HG03066 (cell line): ENCODE measurements around the gene ARPC2.

Experiments used
- ATAC-seq: cut with Tn5 transposase; IDR thresholded peaks from one replicate; pipeline ENCODE4 v1.9.1; 2021; ENCODE audit warnings: low read depth; ENCODE audit not compliant: unreplicated experiment

ARPC2 gene

DNA sequence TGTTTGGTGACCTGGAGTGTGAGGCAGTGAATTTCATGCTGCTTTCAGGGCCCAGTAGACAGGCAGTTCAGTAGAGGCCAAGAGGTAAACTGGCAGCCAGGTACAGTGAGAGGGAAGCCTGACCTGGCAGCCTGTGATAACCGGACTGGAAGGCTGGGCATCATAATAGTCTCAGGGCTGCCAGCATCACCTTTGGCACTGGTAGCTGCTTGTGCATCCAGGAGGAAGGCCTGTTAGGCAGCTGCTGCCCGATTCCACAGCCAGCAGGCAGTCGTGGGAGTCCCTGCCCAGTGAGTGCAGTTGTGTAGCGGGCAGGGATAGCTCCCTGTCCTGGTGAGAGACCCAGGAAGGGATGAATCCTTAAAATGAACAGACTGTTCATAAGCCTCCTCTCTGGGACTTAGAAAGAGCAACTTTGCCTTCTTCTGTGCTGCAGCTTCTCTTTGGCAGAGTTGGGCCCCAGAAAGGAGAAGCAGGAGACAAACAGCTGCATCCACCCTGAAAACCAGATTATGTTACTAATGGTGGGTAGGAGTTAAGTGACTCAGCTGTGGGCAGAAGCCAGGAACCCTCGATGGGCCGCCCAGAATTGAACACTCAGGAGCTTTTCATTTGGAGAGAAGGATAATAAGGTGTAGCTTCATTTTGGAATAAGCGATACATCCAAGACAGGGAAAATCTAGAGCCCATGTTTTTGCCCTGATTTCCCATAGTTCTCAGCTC, 35.7 kb downstream of the ARPC2 start:
- ATAC-seq: no peak

DNA sequence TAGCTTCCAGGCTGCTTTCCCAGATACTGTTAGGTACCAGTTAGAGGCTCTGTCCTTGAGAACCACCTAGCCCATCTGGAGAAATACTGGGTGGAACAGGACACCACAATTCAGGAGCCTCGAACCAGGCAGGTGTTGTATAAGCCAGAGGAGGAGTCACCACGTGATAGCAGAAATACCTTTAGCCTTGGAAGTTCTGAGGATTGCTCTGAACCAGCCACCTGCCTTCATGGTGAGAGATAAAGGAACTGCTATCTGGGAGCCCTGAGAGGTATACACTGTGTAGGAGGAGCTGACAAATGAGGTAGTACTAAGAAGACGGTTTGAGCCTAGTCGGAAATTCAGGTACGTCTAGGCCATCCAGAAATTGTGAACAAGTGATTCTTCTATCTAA, 36.2 kb downstream of the ARPC2 start:
- ATAC-seq: no peak

DNA sequence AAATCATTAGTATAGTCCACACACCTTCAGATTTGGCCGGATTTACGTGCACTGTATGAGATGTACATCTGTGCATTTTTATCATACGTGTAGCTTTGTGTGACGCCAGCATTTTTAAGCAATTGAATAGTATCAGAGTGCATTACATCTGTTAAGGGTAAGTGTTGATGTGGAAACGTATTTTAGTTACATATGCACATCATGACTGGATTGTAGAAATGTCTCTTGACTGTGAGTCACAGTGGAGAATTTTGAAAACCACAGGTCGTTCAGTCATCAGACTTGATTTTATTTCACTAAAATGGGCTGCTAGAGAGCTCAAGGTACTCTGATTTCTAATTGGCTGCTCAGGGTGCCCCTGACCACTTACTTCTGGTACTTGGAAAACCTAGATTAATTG, 38.5 kb downstream of the ARPC2 start:
- ATAC-seq: no peak

DNA sequence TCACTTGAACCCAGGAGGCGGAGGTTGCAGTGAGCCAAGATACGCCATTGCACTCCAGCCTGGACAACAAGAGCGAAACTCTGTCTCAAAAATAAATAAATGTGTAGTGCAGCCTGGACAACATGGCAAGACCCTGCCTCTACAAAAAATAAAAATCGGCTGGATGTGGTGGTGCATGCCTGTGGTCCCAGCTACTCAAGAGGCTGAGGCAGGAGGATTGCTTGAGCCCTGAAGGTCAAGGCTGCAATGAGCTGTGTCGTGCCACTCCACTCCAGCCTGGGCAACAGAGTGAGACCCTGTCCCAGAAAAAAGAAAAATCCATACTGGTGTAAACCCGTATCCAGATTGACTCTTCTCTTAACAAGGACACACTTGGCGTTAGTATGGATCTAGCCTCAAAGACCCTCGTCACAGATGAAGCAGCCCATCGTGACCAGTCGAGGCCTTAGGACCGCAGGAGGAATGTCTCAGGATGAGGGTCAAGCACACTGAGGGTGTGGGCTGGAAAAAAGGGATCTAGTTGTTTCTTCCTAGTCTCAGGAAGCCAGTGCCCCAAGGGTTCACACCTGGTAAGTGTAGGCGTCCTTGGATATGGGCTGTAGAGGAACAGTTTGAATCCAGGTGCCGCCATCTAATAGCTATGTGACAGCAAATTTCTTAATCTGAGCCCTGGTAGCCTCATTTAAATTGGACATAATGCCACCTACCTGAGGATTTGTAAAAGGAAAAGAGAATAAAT, 39.8 kb downstream of the ARPC2 start:
- no peak for ATAC-seq

DNA sequence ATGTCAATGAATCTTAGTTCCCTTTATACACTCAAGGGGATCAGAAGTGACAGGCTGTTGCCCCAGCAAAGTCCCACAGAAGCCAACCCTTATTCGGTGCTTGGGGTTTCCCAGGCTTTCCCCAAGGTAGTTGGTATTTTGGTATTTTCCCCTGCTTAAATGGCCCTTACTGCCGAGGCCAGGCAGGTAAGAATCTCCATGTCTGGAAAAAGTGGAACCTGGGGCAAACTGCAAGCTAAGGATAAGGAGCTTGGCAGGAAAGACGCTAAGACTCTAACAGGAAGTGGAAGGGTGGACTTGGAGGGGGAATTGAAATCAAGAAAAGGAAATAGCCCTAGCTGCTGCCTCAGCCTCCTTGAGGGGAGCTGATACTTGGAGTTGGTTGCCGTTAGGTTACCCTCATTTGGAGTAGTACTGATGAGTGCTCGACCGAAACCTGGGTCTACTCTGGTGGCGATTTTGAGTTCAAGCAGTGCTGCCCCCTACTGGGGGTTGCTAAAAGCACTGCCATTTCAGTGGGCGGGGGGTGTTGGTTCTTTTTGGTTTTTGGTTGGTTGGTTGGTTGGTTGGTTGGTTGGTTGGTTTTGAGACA, 40.5 kb downstream of the ARPC2 start:
- peak; percentile 81 for ATAC-seq

DNA sequence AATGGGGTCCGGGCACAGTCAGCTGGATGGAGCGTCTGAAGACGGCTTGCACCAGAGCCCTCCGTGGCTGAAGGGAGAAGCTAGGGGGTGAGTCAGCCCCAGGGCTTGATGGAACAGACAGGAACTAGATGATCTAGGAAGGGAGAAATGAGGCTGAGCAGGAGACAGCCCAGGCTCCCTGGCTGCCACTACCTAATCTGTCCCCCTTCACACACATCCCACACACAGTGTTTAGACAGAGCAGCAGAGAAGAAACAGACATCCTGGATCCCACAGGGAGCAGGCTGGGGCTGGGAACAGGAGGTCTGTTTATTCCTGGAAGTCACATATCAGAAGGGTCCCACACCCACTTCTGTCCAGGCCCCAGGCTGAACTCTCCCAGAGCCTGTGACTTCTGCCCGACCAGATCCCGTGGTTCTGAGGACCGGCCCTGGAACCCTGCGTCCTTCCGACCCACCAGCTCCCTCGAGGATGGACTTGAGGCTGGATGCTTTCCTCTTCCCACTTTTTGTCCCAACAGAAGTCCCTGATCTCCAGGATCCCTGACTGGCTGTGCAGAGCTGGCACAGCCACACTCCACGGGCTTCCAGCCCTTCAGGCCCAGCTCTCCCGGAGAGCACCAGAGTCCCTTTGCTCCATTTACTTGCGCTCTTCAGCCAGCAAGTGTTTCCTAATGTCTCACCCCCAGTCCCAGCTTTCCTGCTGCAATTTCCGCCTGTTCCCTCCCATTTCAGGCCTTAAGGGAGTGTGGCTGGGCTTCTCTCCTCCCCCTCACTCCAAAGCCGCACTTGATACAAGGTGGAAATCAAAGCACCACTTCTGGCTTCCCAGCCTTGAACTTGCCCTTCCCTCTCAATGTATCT, 42.3 kb downstream of the ARPC2 start:
- no peak for ATAC-seq

DNA sequence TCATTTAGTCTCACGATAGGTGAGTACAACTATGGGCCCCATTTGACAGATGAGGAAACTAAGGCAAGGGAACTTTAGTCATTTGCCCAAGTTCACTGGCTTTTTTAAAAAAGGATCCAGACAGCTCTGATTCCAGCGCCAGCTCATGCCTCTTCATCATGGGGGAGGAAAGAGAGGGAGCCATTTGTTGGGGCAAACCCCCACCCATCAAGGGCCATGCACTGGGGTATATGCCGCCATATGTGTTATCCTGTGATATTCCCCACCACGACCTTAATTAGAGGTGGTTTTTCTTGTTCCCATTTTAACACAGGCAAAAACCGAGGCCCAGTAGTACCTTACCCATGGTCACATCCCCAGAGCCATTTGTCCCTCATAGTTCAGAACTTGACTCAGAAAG, 43.2 kb downstream of the ARPC2 start:
- no peak for ATAC-seq

DNA sequence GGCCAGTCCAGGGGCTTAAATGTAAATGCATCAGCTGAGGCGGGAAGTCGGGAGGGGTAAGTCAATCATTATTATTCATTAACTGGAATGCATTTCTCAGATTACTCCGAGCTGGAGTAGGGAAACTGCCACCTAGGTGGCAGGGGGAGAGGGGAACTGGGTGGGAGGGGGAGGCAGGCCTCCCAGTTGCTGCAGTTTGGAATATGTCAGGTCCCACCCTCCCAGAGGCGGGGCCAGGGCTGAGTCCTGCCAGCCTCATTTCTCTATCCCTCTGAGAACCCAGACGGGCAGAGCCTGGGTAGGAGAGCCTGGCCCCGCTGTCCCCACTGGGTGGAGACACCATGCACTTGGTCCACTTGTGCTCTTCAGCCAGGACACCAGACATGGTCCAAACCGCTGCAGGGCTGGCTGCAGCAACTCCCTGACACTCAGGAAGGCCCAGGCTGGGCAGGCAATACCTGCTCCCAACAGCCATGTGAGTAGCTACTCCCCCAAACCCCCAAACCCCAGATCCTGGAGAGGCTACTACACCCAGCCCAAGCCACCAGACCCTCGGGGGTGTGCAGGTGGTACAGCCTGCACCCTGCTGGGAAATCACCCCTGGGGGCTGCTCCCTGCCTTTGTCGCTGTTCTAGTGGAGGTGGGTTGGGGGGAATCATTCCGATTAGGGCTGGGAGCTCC, 43.9 kb downstream of the ARPC2 start, which contains the start of gene GPBAR1:
Gene GPBAR1 (plus strand): TSS at position 274 of the 681 bp plus-strand sequence. CDS start 1,710 bp downstream, outside the sequence.
- no peak for ATAC-seq

DNA sequence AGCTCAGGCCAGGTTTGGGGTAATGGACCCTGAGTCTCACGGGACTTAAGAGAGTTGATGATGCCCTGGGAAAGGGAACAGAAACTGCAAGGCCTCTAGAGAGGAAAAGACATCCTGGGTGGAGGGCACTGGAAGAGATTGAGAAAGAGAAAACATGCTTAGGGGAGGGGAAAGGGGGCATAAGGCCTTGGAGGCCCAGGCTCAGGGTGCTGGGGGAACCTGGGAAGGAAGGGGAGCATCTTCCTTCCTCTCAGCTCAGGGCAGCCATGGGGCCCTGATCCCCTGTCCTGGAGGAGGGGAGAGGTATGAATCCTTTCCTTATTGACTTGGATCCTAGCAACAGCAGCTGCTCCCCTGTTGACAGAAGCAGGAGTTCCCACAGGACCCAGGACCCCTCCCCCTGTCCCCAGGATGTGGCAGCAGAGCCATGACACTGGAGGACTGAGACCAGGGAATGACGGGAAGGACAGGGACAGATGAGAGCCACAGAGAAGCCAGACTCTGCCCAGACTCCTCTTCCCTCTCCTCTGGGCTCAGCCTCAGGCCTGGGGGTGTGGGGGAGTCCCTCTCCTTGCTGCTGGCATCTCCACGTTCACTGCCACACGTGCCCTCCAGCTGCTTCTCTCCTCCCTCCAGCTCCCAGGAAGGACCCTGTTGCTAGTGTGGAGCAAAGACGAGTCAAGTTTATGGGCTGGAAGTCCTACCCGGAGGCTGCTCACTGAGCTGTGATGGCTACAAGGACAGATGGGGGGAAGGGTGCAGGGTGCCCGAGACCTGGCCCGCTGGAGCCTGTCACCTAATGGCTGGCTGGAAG, 44.6 kb downstream of the ARPC2 start:
- ATAC-seq: no peak

DNA sequence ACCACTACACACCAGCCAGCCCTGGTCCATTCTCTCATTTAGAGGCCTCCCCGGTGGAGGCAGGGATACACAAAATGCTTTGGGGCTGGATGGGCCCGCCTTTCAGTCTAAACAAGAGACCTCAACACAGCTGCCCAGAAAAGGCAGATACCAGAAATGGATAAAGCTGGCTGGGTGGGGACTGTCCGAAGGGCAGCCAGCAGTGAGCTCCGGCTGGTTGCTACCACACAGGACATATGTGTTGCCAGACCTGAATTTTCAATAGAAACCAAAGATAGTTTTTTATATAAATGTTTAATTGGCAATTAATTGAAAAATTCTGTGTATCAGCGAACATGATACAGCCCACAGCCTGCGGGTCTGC, 45.2 kb downstream of the ARPC2 start:
- no peak for ATAC-seq

DNA sequence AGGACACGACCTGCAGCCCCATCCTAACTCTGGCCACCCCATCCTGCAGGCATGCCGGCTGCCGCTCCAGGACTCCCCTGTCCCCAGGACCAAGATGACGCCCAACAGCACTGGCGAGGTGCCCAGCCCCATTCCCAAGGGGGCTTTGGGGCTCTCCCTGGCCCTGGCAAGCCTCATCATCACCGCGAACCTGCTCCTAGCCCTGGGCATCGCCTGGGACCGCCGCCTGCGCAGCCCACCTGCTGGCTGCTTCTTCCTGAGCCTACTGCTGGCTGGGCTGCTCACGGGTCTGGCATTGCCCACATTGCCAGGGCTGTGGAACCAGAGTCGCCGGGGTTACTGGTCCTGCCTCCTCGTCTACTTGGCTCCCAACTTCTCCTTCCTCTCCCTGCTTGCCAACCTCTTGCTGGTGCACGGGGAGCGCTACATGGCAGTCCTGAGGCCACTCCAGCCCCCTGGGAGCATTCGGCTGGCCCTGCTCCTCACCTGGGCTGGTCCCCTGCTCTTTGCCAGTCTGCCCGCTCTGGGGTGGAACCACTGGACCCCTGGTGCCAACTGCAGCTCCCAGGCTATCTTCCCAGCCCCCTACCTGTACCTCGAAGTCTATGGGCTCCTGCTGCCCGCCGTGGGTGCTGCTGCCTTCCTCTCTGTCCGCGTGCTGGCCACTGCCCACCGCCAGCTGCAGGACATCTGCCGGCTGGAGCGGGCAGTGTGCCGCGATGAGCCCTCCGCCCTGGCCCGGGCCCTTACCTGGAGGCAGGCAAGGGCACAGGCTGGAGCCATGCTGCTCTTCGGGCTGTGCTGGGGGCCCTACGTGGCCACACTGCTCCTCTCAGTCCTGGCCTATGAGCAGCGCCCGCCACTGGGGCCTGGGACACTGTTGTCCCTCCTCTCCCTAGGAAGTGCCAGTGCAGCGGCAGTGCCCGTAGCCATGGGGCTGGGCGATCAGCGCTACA, 45.9 kb downstream of the ARPC2 start:
- ATAC-seq: no peak

DNA sequence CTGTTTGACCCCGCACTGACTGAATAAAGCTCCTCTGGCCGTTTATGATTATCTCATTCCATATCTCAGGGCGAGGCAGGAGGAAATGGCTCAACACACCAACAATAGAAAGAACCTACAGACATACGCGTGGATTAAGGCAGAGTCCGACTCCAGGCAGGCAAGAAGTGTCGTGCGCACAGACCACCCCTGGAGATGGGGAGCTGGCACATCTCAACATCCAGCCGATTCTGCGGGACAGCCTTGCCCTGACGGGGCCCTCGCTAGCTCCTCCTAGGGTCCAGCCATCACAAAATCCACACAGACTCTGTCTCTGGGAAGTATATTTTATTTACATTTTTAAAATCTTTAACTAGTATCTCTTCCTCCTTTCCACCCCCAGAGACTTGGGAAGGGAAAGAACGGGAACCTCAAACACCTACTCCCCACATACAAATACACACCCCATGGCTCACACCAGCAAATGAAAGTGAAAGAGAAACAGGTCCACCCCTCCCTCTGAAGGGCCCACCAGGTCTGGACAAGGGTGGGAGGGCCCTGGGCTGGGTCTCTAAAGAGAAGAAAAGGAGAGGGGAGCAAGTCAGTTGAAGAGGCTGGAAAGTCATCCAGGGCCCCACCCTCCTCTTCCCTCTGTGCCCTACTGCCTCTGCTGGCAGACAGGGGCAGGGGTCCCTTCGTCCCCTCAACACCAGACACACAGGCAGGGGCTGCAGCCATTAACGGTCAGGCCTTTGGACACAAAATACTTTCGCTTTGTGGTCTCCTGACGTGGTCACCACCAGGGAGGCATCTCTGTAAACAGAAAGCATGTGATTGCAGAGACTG, 47.0 kb downstream of the ARPC2 start:
- no peak for ATAC-seq

DNA sequence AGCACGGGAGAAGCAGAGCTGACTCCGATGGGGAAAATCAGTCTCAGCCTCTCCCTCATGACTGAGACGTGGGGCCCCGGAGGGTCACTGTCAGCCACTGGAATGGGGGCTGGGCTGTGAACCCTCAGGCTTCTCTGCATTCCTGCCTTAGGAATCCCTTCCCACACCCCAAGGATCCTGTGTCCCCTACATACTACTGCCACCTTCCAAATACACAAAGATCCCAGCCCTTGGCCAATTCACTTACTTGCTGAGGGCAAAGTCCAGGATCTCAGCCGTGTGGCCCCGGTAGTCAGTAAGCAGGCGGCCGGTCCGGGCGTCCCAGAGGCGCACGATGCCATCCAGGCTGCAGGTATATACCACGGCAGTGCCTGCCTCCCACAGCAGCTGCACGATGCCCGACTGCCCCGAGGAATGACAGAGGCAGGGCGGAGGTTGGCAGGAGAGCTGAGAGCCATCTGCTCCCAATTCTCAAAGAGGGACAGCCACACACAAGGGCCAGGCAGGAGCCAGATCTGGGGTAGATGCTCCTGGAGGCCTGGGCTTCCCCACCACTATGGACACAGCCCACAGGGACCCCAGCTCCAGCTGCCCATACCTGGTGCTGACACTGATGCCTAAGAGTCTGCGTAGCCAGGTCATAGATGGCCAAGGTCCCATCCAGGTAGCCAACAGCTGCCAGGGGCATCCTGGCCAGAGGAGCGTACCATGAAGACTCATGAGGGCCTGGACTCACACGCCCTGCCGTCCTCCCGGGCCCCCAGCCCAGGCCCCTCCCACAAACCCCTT, 48.0 kb downstream of the ARPC2 start:
- no peak for ATAC-seq

DNA sequence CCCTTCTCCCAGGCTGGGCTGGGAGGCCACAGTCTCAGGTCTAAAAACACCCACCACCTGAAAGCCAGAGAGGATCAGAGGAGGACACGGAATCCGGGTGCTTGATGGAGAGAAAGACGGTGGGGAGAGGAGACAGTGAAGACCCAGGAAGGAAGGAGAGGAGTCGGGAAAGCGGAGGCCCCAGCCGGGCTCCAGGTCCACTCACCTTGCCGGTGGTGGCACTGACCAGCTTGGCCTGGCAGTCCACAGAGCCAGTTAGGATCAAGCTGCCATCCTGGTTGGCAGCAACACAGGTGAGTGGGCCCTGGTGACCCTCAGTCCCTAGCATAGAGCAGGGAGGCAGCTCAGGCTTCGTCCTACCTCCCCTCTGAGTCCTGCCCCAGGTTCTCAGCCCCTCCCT, 48.6 kb downstream of the ARPC2 start:
- ATAC-seq: no peak

DNA sequence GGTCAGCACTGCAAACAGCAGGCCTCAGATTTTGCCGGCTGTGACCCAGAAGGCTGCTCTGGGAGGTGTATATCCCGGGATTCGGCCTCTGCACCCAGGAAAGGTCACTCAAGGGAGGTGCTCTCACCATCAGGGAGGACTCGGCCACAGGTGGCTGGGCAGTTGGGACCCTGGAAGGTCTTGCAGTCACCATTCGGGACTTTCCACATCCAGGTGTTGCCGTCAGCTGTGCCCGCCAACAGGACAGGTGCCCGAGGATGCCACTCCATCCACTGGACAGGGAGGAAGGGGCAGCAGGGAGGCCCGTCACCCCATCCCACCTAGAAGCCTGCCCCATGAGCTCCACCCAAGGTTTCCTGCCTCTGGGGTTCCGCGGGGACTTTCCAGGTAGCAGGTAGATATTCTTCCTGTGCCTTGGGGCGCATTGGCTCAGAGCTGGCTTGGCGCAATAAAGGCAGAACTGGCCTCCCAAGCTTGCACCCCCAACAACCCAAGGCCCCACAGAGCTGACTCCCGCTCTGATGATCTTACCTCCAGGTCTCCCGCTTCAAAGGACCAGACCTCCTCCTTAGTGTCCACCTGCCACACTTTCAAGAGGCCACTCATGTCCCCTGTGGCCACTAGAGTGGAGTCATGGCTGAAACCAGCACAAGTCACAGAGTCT, 49.5 kb downstream of the ARPC2 start:
- no peak for ATAC-seq

DNA sequence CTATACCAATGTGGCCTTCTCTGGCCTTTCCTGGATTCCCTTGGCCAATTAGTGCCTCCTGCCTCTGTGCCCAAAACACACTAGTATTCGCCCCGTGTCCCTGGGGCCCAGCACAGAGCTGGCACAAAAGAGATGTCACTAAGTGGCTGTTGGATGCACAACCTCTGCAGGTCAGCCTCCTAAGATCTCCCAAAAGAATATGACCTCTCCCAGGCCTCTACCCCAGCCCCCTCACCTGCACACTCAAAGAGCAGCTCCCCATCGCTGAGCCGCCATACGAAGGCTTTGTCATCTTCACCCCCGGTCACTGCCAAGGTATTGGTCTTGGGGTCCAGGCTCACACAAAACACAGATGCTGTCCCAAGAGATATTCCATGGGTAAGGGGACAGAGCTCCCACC, 50.3 kb downstream of the ARPC2 start:
- ATAC-seq: no peak
